Cerebellar nuclear complex (tissue), 1 donor: ENCODE measurements around the gene SYNGR3.
"Not testable (repeated sequence)": the region's sequence is repeated elsewhere in the genome, so short reads cannot be mapped to it uniquely, and the experiment has no call there.

ENCODE experiments used
- DNase-seq, 2 experiments: peaks; one replicate each; lab custom pipeline; 2025; lab: John Stamatoyannopoulos, UW

The SYNGR3 gene, protein sequence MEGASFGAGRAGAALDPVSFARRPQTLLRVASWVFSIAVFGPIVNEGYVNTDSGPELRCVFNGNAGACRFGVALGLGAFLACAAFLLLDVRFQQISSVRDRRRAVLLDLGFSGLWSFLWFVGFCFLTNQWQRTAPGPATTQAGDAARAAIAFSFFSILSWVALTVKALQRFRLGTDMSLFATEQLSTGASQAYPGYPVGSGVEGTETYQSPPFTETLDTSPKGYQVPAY

GRCh38 chr16:1989209-1990100 is at the start of gene SYNGR3:
Gene SYNGR3 (plus strand): TSS chr16:1989970. CDS start chr16:1990103, 133 bp downstream.
- DNase-seq = no peak

GRCh38 chr16:1940273-1941161 is 49.3 kb upstream of the SYNGR3 start:
- DNase-seq = no peak

DNA sequence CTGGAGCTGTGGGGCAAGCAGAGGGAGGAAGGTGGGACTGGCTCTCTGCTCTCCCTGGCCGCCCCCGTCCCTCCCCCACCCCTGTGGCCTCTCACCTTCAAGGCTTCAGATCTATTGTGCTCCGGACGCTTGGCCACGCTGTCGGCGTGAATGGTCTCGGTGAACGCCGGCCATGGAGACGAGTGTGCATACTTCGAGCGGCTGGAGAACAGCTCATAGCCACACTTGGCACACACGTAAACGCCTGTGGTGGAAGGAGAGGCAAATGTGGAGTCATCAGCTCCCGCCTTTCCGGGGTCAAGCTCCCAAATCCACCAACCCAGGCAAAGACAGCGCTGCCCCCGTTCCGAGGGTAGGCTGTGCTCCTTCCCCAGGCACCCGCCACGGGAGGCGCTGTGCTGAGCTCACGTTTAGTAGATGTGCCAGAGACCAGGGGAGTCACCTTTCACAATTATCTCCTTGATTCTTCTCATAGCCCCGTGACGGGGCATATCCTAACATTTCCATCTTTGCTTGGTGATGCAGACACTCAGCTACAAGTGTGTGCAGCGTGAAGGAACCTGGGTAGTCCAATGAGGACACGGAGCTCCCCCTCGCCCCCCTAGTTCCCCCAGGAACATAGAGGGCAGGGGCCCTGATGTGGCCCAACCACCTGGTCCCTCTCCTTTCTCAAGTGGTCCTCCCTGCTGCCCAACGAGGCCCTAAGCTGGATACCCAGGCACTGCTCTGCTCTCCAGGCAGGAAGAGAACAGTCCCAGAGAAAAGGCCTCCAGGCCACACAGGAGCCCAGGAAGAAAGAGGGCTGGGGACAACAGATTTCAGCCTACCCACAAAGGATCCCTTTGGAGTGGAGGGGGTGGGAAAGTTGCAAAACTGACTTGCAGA is 48.4 kb upstream of the SYNGR3 start:
- no peak for DNase-seq

GRCh38 chr16:1942047-1942809 is 47.5 kb upstream of the SYNGR3 start:
- DNase-seq = no peak

GRCh38 chr16:1942810-1943726 is 46.7 kb upstream of the SYNGR3 start, which contains the start of gene MSRB1:
Gene MSRB1 (minus strand): TSS chr16:1943199. CDS start chr16:1943156, 43 bp downstream.
- DNase-seq = peak; percentile 74 to 92

DNA sequence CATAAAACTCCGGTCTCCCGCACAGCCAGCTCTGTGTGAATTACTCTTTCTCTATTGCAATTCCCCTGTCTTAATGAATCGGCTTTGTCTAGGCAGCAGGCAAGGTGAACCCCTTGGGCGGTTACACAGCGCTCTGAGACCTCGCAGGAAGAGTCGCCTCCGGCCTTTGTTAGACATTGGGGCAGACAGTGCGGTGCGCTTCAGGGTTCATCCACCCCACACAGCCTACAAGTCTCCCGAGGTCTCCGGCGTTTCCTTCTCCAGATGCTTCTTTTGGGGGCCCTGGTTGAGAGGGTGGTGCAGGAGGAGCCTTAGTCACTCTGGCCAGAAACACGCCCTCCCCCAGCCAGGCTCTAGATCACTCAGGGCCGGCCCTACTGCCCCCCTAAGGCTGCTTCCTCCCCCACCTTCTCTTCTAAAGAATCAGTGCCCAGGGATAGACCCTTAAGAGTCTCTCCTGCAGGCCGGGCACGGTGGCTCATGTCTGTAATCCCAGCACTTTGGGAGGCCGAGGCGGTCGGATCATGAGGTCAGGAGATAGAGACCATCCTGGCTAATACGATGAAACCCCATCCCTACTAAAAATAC is 45.1 kb upstream of the SYNGR3 start:
- DNase-seq = no peak

DNA sequence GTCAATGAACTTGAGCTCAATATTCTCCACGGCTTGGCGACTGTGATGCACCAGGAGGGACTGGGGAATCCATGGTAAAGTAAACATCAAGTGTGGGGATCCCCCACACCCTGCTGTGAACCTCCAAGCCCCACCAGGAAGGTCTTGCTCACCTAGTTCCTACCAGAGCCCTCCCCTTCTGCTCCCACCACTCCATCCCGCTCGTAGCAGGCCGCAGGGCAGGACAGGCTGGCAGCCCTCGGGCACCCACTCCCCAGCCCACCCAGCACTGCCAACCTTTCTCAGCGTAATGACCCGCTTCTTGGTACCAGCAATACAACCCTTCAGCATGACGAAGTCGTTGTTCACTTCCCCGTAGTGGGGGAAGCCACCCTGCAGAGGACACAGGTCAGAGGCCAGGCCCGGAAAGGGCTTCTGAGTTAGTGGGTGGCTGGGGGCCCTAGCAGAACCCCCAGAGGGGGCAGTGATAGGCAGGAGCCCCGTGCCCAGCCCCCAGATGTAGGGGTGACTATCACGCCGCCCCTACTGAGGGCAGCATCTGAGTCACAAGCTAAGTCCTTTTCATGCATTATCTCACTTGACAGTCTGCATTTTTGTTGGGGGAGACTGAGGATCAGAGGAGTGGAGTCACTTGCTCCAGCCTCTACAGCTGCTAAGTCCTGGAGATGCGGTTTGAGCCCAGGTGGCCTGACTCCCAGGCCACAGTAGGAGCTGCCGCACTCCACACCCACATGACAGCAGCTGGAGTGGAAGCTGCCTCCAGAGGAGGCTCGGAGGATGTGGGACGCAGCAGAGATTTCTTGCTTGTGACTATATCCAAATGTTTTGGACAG is 44.0 kb upstream of the SYNGR3 start:
- DNase-seq = no peak

GRCh38 chr16:1946495-1947368 is 43.0 kb upstream of the SYNGR3 start:
- no peak for DNase-seq

GRCh38 chr16:1947369-1947670 is 42.5 kb upstream of the SYNGR3 start:
- DNase-seq = no peak

- DNase-seq = no peak
Observed at GRCh38 chr16:1949507-1949906, 40.3 kb upstream of the SYNGR3 start.

DNA sequence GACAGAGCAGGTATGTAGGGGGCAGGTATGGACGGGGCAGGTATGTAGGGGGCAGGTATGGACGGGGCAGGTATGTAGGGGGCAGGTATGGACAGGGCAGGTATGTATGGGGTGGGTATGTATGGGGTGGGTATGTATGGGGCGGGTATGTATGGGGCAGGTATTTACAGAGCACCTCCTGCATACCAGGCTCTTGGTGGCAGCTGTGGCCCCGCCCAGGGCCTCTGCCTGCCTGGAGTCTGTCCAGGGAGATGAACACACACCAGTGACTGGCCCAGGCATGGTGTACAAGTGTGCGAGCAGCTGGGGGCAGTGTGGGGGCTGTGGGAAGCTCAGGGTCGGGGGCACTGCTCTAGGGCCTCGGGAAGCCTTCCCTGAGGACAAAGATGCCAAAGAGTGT is 39.7 kb upstream of the SYNGR3 start:
- DNase-seq = no peak

DNA sequence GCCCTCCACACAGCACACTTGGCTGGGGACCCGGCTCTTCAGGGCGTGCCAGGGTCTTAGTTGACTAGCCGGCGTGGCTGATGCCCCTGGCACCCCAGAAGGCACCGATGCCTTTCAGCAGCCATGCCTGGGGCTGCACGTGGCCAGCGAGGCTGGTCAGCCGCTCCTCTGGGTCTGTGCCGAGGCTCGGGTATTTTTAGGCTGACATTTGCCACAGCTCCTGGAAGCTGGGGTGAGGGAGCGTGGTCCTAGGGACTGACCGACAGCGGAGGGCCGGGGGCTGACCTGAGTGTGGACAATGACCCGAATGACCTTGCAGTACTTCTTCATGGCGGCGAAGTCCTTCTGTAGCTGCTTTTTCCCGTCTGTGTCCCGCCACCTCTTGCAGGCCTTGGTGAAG is 39.2 kb upstream of the SYNGR3 start:
- DNase-seq = no peak

GRCh38 chr16:1953734-1954133 is 36.0 kb upstream of the SYNGR3 start:
- DNase-seq = no peak

- not testable (repeated sequence) for DNase-seq
Observed at GRCh38 chr16:1957434-1958142, 32.2 kb upstream of the SYNGR3 start.

- DNase-seq = not testable (repeated sequence)
Observed at GRCh38 chr16:1958143-1958491, 31.7 kb upstream of the SYNGR3 start.

GRCh38 chr16:1958715-1959268 is 31.0 kb upstream of the SYNGR3 start:
- no peak for DNase-seq
